Epithelial cell of esophagus (primary cell): ENCODE measurements around the gene RAPGEF1.
"Not testable (repeated sequence)": the region's sequence is repeated elsewhere in the genome, so short reads cannot be mapped to it uniquely, and the experiment has no call there.

Source experiments
- DNase-seq: peaks from one replicate; pipeline ENCODE4 v3.0.0; 2010; ENCODE audit warnings: low read depth
- H3K4me3 ChIP-seq: 2 replicates; pipeline ENCODE4 v1.5.1; 2011; ENCODE audit warnings: mild to moderate bottlenecking, low read length, control low read depth
- TF ChIP-seq, protein P1 (sequence below): IDR thresholded peaks from 2 replicates; pipeline ENCODE4 v1.5.1; 2011; ENCODE audit warnings: low read depth, mild to moderate bottlenecking, low read length, control low read depth, inconsistent platforms; ENCODE audit not compliant: insufficient read depth; ENCODE audit errors: missing control alignments

Gene RAPGEF1

GRCh38 chr9:131682261-131682660, 57.6 kb downstream of the RAPGEF1 start:
- H3K4me3 ChIP-seq: no peak overlapping the region
- no peak for DNase-seq
- TF ChIP-seq, protein P1, sequence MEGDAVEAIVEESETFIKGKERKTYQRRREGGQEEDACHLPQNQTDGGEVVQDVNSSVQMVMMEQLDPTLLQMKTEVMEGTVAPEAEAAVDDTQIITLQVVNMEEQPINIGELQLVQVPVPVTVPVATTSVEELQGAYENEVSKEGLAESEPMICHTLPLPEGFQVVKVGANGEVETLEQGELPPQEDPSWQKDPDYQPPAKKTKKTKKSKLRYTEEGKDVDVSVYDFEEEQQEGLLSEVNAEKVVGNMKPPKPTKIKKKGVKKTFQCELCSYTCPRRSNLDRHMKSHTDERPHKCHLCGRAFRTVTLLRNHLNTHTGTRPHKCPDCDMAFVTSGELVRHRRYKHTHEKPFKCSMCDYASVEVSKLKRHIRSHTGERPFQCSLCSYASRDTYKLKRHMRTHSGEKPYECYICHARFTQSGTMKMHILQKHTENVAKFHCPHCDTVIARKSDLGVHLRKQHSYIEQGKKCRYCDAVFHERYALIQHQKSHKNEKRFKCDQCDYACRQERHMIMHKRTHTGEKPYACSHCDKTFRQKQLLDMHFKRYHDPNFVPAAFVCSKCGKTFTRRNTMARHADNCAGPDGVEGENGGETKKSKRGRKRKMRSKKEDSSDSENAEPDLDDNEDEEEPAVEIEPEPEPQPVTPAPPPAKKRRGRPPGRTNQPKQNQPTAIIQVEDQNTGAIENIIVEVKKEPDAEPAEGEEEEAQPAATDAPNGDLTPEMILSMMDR: no peak

GRCh38 chr9:131681826-131682225, 58.0 kb downstream of the RAPGEF1 start:
- not testable (repeated sequence) for DNase-seq, H3K4me3 ChIP-seq

DNA sequence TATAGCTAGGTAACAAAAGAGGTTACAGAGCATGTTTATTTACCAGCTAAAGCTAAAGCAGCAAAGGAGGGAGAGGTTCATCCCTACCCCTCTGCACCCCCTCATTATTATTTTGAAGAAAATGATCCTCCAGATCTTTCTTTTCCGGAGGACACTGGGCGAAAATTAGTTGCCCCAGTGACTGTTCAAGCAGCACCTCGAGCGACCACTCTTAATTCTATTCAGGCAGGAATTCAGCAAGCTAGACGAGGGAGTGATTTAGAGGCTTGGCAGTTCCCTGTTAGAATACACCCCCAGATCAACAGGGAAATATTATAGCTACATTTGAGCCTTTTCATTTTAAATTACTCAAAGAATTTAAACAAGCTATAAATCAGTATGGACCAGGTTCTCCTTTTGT, 58.8 kb downstream of the RAPGEF1 start:
- not testable (repeated sequence) for H3K4me3 ChIP-seq, DNase-seq

- peak; percentile 31 for DNase-seq
- H3K4me3 ChIP-seq: no peak overlapping the region
- TF ChIP-seq, protein P1: no peak
Observed at GRCh38 chr9:131679261-131680020, 60.4 kb downstream of the RAPGEF1 start.

DNA sequence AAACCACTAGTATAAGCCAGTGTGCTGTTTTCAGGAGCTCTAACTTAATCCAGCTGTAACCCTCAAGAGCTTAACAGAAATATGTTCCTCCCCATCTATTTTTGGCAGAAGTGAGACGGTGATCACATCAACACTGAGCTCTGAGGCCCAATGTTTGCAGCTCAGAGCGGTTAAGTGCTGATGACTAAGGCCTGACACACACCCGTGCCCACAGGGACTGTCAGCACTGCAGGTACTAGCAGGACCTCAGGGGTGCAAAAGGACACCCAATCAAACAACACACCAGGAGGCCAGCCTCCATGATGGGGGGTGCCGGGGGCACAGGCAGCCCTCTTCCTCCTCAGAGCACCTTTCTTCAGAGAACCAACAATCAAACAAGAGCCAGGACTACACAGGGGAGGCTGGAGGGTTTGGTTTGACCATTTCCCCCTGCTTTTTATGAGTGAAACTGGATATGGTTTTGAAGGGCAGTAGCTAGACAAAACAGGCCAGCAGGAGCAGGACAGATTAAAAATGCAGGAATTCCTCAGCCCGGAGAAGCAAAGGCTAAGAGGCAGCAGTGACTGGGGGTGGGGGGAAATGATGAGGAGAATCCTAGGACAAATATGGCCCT, 61.3 kb downstream of the RAPGEF1 start:
- peak; percentile 96 for DNase-seq
- no peak overlapping the region for H3K4me3 ChIP-seq
- TF ChIP-seq, protein P1: peak; percentile 5

DNA sequence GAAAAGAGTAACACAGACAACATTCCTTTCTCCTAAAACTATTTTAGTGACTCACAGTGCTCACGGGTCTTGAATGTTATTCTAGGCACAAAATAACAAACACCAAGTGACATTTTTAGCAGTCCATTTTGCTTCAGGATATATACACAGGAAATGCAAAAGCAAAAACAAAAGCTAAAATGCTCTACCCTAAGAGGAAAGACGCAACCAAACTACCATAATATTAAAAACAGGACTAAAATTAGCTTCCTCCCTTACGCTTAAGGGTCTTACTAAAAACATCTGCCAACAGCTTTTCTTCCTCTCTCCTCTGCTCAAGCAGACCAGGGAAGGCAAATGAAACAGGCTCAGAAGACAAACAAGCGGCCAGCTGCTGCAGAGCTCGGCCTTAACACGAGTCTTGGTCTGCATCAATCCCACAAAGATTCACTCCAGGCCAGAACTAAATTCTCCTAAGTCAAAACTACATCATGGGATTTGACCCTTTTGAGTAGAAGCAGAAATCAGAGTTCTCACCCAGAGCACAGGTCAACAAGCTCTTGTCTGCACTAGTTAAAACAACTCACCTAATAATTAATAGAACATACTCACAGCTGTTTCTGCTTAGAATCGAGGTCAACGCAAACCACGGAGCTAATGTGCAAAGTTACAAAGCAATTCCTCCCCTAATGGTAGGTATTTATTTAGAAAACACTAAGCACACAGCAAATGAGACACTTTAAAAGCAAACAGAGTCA, 62.3 kb downstream of the RAPGEF1 start:
- DNase-seq: peak; percentile 40
- TF ChIP-seq, protein P1: no peak
- no peak overlapping the region for H3K4me3 ChIP-seq

- TF ChIP-seq, protein P1: no peak
- no peak overlapping the region for H3K4me3 ChIP-seq
- DNase-seq: no peak
Observed at GRCh38 chr9:131677049-131677443, 62.8 kb downstream of the RAPGEF1 start.

DNA sequence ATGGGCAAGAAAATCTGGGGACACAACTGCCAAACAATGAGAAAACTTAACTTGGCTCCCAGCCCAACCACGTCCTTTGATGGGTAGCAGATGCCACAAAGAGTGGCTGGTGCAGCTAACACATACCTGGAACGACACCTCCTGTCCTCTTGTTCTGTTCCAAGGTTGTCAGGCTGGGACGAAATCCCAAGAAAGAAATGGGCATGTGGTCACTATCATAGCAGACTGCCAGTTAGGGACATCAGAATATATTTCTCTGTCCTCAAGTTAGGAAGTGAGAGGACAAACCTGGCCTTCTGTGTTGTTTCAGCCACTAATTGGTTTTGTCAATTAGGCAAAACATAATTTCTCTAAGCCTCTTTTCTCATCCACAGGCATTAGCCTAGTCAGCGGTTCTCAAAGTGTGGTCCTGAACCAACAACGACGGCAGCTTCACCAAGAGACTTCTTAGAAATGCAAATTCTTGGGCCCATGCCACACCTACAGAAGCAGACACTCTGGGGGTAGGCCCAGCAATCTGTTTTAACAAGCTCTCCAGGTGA, 63.4 kb downstream of the RAPGEF1 start:
- TF ChIP-seq, protein P1: no peak
- no peak overlapping the region for H3K4me3 ChIP-seq

More for the DNA sequence above, 63.4 kb downstream of the RAPGEF1 start:
- no peak for DNase-seq
